SK-N-SH (cell line): ENCODE results near the gene CCDC91. TPM values are rescaled to one million over a fixed set of nuclear protein-coding genes. Genes with fewer than 3 reads are reported as not detected.

Source experiments
- CTCF ChIA-PET: fragments of 300-600, 350-600 bp; formaldehyde crosslinking; extraction: SDS; loops from one replicate; lab custom pipeline; 2021; lab: Yijun Ruan, JAX
- POLR2A ChIA-PET: fragments of 350-600 bp; sonication (Branson Sonifier 250); formaldehyde crosslinking; extraction: SDS; loops from one replicate; lab custom pipeline; 2020; ENCODE audit warnings: antibody characterized with exemption, inconsistent platforms; lab: Yijun Ruan, JAX
- DNase-seq: peaks from one replicate; pipeline ENCODE4 v3.0.0; 2012
- H2AFZ ChIP-seq: fragments of 200-600 bp; sonication (generic); 2 replicates; pipeline ENCODE4 v1.8.1; 2016; ENCODE audit warnings: antibody characterized with exemption, mild to moderate bottlenecking, low read depth
- H3F3A ChIP-seq: fragments of 200-600 bp; sonication (generic); replicated peaks from 2 replicates; pipeline ENCODE3; 2016; ENCODE audit warnings: antibody characterized with exemption, mild to moderate bottlenecking; ENCODE audit not compliant: insufficient read depth
- H3K27ac ChIP-seq, 2 experiments: fragments of 200-500 bp in 1 of 2; fragments of 200-600 bp in 1 of 2; sonication (Bioruptor generic) in 1 of 2; sonication (generic), shearing (Covaris generic) in 1 of 2; 2 replicates each; pipeline versions ENCODE4 v1.5.1 to v1.6.1; 2014 to 2016; ENCODE audit warnings: low read depth in 2 of 2, inconsistent platforms in 1 of 2, low read length in 1 of 2, mild to moderate bottlenecking in 1 of 2, mixed read lengths in 1 of 2
- H3K27me3 ChIP-seq: fragments of 200-600 bp; sonication (generic), shearing (Covaris generic); 2 replicates; pipeline ENCODE4 v1.6.1; 2016; ENCODE audit warnings: mixed run types; ENCODE audit not compliant: insufficient read depth
- H3K36me3 ChIP-seq, 2 experiments: fragments of 200-500 bp in 1 of 2; fragments of 200-600 bp in 1 of 2; sonication (Bioruptor generic) in 1 of 2; sonication (generic) in 1 of 2; replicated peaks in 1 of 2; 2 replicates each; pipeline versions ENCODE3 to v1.5.1; 2014 to 2016; ENCODE audit warnings: low read length in 1 of 2, mild to moderate bottlenecking in 1 of 2; ENCODE audit not compliant: insufficient read depth in 2 of 2, control insufficient read depth in 1 of 2
- H3K4me1 ChIP-seq, 2 experiments: fragments of 200-500 bp in 1 of 2; fragments of 200-600 bp in 1 of 2; sonication (Bioruptor generic) in 1 of 2; sonication (generic), shearing (Covaris generic) in 1 of 2; 2 replicates each; pipeline versions ENCODE4 v1.5.1 to v1.6.1; 2014 to 2016; ENCODE audit warnings: low read depth in 1 of 2, low read length in 1 of 2, mixed run types in 1 of 2; ENCODE audit not compliant: insufficient read depth in 2 of 2, control insufficient read depth in 1 of 2
- H3K4me2 ChIP-seq: fragments of 200-600 bp; sonication (generic), shearing (Covaris generic); 2 replicates; pipeline ENCODE4 v1.6.1; 2017; ENCODE audit warnings: mixed run types
- H3K4me3 ChIP-seq, 2 experiments: fragments of 200-500 bp in 1 of 2; fragments of 200-600 bp in 1 of 2; sonication (Bioruptor generic) in 1 of 2; sonication (generic), shearing (Covaris generic) in 1 of 2; 2 replicates each; pipeline versions ENCODE4 v1.5.1 to v1.8.1; 2014 to 2016; ENCODE audit warnings: low read depth in 2 of 2, inconsistent platforms in 1 of 2, low read length in 1 of 2, mild to moderate bottlenecking in 1 of 2, mixed read lengths in 1 of 2, moderate library complexity in 1 of 2
- H3K79me2 ChIP-seq: fragments of 200-600 bp; sonication (generic); 2 replicates; pipeline ENCODE4 v1.8.1; 2017; ENCODE audit warnings: mild to moderate bottlenecking; ENCODE audit not compliant: insufficient read depth
- H3K9ac ChIP-seq: fragments of 200-600 bp; sonication (generic); 2 replicates; pipeline ENCODE4 v1.6.1; 2017; ENCODE audit warnings: mixed run types
- H3K9me2 ChIP-seq: fragments of 200-600 bp; sonication (generic); 2 replicates; pipeline ENCODE4 v1.6.1; 2017; ENCODE audit warnings: mixed run types
- H3K9me3 ChIP-seq: fragments of 200-600 bp; sonication (generic); 2 replicates; pipeline ENCODE4 v1.6.1; 2017; ENCODE audit warnings: mixed run types, mild to moderate bottlenecking, moderate library complexity
- H4K20me1 ChIP-seq: fragments of 200-600 bp; sonication (generic); 2 replicates; pipeline ENCODE4 v1.6.1; 2017; ENCODE audit warnings: mild to moderate bottlenecking, mixed run types; ENCODE audit not compliant: insufficient read depth
- CHD2 ChIP-seq: fragments of 150-350 bp; IDR thresholded peaks from 2 replicates; pipeline ENCODE4 v1.6.1; 2018; ENCODE audit warnings: low read length; ENCODE audit not compliant: partially characterized antibody
- CTCF ChIP-seq: fragments of 200-600 bp; sonication (generic); IDR thresholded peaks from 2 replicates; pipeline ENCODE4 v1.6.1; 2017; ENCODE audit warnings: antibody characterized with exemption, mild to moderate bottlenecking, moderate library complexity
- ELF1 ChIP-seq: IDR thresholded peaks from 2 replicates; pipeline ENCODE4 v1.4.0; 2012
- EZH2phosphoT487 ChIP-seq: fragments of 200-600 bp; sonication (generic); IDR thresholded peaks from 2 replicates; pipeline ENCODE4 v1.6.1; 2017; ENCODE audit warnings: low read depth, mixed run types, mild to moderate bottlenecking, antibody characterized with exemption, moderate library complexity, borderline replicate concordance
- FOXJ3 ChIP-seq: sonication (generic); formaldehyde crosslinking; IDR thresholded peaks from 2 replicates; pipeline ENCODE4 v1.5.1; 2020; ENCODE audit warnings: mild to moderate bottlenecking, missing genetic modification reagents
- FOXM1 ChIP-seq: IDR thresholded peaks from 2 replicates; pipeline ENCODE4 v1.4.0; 2012; ENCODE audit warnings: low read depth, mild to moderate bottlenecking
- GATA2 ChIP-seq: sonication (generic); formaldehyde crosslinking; IDR thresholded peaks from 2 replicates; pipeline ENCODE4 v1.5.0; 2020; ENCODE audit warnings: mild to moderate bottlenecking, missing genetic modification reagents
- JUND ChIP-seq: IDR thresholded peaks from 2 replicates; pipeline ENCODE4 v1.4.0; 2012
- MXI1 ChIP-seq: IDR thresholded peaks from 2 replicates; pipeline ENCODE4 v1.6.1; 2012; ENCODE audit warnings: mild to moderate bottlenecking, low read depth, low read length, improper control_type of control experiment
- NFIC ChIP-seq: IDR thresholded peaks from 2 replicates; pipeline ENCODE4 v1.4.0; 2012; ENCODE audit warnings: borderline replicate concordance
- NRF1 ChIP-seq: IDR thresholded peaks from 2 replicates; pipeline ENCODE4 v1.6.1; 2012; ENCODE audit warnings: low read depth, mild to moderate bottlenecking, low read length
- PBX3 ChIP-seq: IDR thresholded peaks from 2 replicates; pipeline ENCODE4; 2012
- RCOR1 ChIP-seq: fragments of 150-350 bp; IDR thresholded peaks from 2 replicates; pipeline ENCODE4 v1.6.1; 2017; ENCODE audit warnings: antibody characterized with exemption, low read length
- RXRA ChIP-seq: IDR thresholded peaks from 2 replicates; pipeline ENCODE4 v1.4.0; 2012; ENCODE audit warnings: low read depth, mild to moderate bottlenecking, borderline replicate concordance
- SIN3A ChIP-seq: IDR thresholded peaks from 2 replicates; pipeline ENCODE4 v1.6.1; 2012; ENCODE audit warnings: low read depth, mild to moderate bottlenecking, low read length, moderate library complexity, borderline replicate concordance
- TCF12 ChIP-seq: IDR thresholded peaks from 2 replicates; pipeline ENCODE4 v1.4.0; 2012
- USF2 ChIP-seq: fragments of 150-350 bp; IDR thresholded peaks from 2 replicates; pipeline ENCODE4 v1.6.1; 2017; ENCODE audit warnings: antibody characterized with exemption, low read length, low read depth, borderline replicate concordance
- YY1 ChIP-seq: IDR thresholded peaks from 2 replicates; pipeline ENCODE4 v1.4.0; 2012; ENCODE audit warnings: low read depth, mild to moderate bottlenecking
- whole genome bisulfite sequencing: methylation state at CpG from one replicate; pipeline ENCODE4 v1.1.6; 2017; ENCODE audit warnings: low lambda C conversion rate; 5-methylcytosine and 5-hydroxymethylcytosine counted together
- polyA plus RNA-seq, 3 experiments: library from polyadenylated mRNA; depleted of rRNA; stranded (reverse); fragments of >200 nt; gene quantifications; 2 replicates each; pipeline ENCODE4 v1.2.3, GENCODE V29; 2012

Gene CCDC91
- polyA plus RNA-seq, 1 of the 3 experiments (the other 2 are of a cell fraction), result 13.0 TPM

GRCh38 chr12:28569698-28570411 lies 379.6 kb downstream of the CCDC91 start (continued):
- TF ChIP-seq SIN3A, result no peak
- no peak for TF ChIP-seq JUND
- TF ChIP-seq, all 33 proteins: peak for 0

GRCh38 chr12:28570811-28571210 lies 380.6 kb downstream of the CCDC91 start:
- POLR2A ChIA-PET, result no interaction called here
- no peak overlapping the region for H3K27ac ChIP-seq

More at GRCh38 chr12:28570811-28571210, 380.6 kb downstream of the CCDC91 start:
- no peak overlapping the region for H2AFZ ChIP-seq
- TF ChIP-seq RXRA, result no peak
- TF ChIP-seq ELF1, result no peak
- TF ChIP-seq FOXJ3, result no peak
- no peak for TF ChIP-seq NRF1
- TF ChIP-seq CHD2, result no peak
- TF ChIP-seq USF2, result no peak
- no peak for TF ChIP-seq NFIC
- TF ChIP-seq PBX3, result no peak
- no peak for TF ChIP-seq TCF12
- TF ChIP-seq FOXM1, result no peak
- no peak for TF ChIP-seq CTCF
- no peak for TF ChIP-seq YY1
- TF ChIP-seq MXI1, result no peak
- no peak for TF ChIP-seq EZH2phosphoT487
- no peak for TF ChIP-seq RCOR1
- TF ChIP-seq GATA2, result no peak
- H3K9me2 ChIP-seq, result no peaks in the 10 kb centered on the region
- no peak overlapping the region for H3K4me3 ChIP-seq
- CTCF ChIA-PET, result no interaction called here
- H3K9me3 ChIP-seq, result no peaks in the 10 kb centered on the region
- WGBS, result 91% methylated on average over 3 of the region's 3 CpGs
- H3K79me2 ChIP-seq, result no peaks in the 10 kb centered on the region
- H3K27me3 ChIP-seq, result no peaks in the 10 kb centered on the region
- peaks cover 0 to 19% of the 10 kb centered on the region in 2 experiments; a peak in 3 of 4 replicates for H3K4me1 ChIP-seq
- H3F3A ChIP-seq, result no peaks in the 10 kb centered on the region
- H3K36me3 ChIP-seq, result no peaks in the 10 kb centered on the region
- no peak overlapping the region for H3K4me2 ChIP-seq
- H4K20me1 ChIP-seq, result no peaks in the 10 kb centered on the region
- H3K9ac ChIP-seq, result no peak overlapping the region
- no peak for DNase-seq
